Measurements from ENCODE around the gene PDE10A.

PDE10A gene

DNA sequence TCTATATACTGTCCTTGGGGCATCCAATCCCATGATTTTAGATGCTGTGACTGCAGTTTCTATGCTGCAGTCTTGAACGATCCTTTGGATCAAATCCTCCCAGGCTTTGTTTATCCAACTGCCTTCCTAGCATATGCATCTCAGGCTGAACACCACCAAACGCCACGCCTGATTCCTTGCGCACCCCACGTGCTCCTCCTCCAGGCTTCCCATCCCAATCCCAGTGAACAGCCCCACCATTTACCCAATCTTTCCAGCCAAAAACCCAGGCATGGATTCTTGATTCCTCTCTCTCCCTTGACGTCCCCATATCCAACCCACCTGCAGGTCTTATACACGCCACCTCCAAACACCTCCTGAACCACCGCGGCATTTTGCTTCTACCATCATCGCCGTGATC is 7.8 kb downstream of the PDE10A start:
- no peak for DNase-seq (ENCODE audit: low read depth)

DNA sequence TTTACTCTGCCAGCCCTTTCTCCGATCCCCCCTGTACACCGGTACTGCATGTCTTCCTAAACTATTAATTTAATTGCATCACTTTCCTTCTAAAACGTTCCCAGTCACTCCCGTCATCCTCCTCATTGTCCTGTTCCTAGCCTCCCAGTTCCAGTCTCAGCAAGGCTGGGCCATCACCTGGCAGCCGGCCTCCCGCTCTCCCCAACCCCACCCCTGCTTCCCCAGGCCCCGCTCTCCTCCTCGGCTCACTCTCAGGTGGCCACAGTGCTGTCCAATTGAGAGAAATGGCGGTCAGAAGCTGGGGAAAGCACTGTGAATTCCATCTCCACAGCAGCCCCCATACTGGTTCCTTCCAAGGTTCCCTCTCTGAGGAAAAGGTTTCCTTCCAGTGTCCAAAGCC is 8.9 kb downstream of the PDE10A start:
- DNase-seq (ENCODE audit: low read depth): no peak

DNA sequence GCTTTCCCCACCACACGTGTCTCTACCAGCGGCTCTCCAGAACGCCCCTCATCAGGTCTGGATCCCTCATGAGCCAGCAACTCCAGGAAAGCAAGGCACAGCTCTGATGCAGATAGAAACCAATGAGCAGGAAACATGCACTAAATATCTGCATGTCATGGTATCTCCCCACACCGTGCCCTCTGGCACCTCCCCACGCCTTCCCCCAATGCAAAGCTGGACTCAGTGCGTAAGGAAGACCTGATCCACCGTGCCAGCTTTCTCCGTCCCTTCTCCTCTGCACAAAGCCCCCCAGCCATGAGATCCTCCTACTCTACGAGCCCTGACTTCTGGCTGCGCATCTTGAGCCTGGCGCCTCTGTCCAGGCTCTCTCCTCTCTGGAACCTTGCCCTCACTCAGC is 9.4 kb downstream of the PDE10A start:
- no peak for DNase-seq (ENCODE audit: low read depth)

DNA sequence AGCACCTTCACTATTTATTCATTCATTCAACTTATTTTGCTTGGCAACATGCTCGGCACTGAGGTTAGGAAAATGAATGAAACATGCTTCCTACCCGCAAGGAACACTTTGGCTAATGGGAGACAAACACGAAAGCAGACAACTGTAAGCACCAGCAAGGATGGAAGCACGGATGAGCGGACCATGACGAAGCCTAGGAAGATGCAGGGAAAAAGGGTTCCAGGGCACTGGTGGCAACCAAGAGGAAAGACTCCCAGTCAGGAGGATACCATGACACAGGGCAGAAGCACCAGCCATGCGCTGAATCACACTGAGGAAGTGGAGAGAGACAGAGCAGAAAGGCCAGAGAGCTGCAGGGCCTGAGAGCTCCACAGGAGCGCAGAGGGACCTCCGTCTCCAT is 9.8 kb downstream of the PDE10A start:
- DNase-seq (ENCODE audit: low read depth): no peak

DNA sequence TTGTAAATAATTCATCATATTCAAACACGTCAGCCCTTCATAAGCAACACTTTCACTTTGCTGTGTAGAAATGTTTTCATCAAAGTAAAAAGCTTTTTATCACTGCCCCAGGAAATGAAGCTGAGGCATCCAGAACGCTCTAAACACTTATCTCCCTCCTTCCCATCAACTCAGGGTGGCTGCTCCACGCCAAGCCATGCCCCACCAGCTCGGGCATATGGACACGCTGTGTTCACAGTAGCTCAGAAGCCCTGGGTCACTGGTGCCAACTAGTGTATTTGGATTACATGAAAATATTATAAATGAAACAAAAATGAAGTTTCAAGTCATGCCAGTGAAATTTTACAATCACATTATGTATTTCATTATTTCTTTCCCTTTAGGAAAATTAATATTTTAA is 10.3 kb downstream of the PDE10A start:
- DNase-seq (ENCODE audit: low read depth): no peak

DNA sequence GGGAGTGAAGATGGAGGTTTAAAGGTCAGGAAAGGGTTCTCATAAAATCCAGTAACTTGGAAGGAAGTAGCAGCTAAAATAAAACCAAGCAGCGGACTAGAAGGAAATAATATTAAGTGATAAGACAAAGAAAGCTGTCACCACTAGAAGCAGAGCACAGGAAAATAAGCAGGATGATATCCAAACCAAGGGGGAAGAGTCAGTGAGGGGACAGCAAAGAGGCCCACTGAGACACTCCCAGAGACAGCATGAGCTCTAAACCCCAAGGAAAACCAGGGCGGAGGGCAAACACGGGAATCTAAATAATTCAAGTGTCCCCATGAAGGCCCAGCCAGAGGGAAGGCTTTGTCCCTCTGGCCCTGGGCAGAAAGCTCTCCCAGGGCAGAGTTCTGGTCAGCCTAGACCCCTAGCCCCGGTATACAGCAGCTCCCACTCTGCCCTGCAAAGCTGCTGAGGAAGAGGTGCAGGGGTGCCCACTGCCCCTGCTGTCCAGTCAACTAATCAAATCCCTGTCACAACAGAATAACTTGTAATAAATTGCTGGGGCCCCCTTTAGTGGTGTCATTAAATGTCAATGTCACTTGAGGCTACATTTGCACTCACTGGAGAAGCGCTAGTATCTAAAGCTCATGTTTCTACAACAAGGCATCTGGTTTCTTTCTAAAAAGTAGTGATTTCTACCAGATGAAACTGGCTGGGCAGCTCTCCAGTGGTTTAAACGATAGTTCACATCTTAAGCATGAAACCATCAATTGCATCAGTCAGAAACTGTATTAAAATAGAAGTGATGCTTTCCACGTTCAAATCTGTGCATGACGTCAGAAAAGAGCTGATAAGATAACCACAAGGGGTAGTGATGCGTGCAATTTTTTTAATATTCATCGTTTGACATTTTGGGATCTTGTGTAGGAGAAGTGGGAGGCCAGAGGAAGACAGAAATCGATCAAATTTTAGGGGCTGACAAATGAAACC is 13.6 kb downstream of the PDE10A start:
- no peak for DNase-seq (ENCODE audit: low read depth)

DNA sequence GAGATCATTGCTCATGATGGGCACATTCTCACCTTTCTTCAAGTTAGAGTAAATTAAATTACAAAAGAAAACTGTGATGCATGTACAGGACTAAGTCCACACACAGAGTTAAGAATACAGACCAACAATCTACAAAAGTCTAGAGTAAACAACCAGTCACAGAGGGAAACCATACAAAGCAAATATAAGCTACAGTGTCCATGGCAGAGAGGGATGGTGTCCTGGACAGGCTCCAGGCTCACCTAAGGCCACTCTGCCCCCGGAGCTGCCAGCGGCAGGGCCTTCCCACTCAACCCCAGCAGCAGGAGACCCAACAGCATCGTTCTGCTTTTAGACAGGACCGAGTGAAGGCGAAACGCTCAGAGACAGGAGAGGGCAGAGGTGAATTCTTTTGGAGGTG is 16.0 kb downstream of the PDE10A start:
- DNase-seq (ENCODE audit: low read depth): no peak

DNA sequence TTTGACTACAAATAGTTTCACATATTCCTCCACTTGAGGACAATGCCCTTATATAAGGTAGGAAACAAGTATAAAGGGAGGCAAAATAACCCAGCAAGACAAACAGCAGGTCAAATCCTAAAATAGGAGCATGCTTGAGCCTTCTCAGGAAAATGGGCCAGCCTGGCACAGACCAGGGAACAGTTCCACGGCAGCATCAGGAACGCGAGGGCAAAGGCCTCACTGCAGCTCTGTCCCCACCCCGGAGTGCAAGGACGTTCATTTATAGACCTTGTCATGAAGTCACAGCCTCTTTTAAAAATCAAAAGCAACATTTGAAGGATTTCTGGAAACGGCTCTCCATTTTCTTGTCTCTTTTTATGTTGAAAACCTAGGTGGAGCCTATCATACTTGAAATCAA is 17.1 kb downstream of the PDE10A start:
- DNase-seq (ENCODE audit: low read depth): no peak

DNA sequence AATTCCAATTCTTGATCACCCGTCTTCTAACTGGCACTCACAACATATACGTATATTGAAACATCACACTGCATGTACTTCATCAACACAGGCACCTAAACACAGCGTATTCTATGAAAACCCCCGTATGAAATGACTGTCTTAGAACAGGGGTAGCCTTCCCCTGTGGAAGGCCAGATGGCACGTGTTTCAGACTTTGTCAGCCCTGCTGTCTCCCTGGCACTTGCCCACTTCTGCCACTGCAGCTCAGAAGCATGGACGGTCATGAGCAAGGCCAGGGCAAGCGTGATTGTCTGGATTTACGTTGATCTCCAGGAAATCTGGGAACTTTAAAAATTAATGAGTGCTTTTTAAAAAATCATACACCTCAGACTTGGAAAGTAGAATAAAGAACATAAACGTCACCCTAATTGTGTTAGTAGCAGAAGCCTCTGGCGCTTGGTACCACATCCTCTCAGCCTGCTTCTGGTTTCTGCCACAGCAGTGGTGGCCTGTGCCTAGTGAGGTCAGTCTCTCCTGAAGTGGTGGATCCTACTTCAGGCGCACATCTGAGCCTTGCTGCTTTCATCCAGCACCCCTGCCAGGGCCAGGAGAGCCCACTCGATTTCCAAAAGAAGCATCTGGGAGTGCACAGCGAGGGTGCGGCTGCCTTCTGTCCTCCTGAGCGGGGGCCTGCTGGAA is 18.3 kb downstream of the PDE10A start:
- no peak for DNase-seq (ENCODE audit: low read depth)

DNA sequence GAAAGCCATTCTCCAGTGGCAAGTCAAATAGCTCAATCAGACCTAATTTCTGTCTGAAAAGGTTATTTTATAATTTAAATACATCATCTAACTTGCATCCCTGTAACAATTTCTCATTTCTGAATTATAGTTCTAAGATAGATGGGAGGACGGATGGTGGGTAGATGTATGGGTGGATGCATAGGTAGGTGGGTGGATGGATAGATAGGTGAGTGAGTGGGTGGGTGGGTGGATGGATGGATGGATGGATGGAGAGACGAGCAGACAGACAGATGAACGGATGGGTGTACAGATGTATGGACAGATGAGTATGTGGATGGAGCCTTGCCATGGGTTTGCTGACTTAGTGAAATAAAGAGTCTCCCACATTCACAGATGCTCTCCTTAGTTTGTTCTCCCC is 20.0 kb downstream of the PDE10A start:
- no peak for DNase-seq (ENCODE audit: low read depth)

DNA sequence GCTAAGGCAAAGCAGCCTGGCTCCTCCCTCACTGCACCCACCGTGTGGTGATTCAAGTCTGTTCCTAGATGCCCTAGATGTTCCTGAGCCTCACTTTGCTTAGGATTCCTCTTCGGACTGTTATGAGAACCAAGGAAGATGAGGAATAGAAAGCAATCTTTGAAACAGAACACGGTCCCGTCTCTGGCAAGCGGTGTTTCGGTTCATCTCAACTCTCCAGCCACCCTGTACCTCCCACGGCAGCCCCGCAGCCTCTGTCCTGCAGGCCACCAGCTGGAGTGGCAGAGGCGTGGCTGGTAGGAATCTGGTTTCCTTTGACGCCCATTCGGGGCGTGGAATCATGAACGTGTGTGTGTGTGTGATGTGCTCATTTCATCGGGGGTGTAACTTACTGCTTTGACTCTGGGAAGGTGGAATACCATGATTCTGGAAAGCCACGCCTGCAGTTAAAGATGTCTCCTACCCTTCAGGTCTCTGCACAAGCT is 21.3 kb downstream of the PDE10A start:
- DNase-seq (ENCODE audit: low read depth): no peak

DNA sequence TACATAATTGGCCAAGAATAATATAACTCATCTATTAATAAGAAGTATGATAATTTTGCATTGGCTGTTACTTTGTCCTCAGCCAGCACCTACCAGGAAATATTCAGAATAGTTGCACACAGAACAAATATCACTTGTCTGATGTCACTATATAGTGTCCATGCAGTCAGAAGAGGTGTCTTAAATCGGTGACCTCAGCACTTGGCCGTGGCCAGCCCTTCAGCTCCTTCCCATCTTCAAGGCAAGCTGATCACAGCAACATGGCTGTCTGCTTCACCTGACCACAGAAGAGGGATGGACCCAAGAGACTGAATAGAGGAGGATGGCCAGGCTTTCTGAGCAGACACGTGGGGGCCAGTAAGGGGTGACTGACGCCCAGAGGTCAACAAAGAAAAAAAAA is 22.2 kb downstream of the PDE10A start:
- no peak for DNase-seq (ENCODE audit: low read depth)

DNA sequence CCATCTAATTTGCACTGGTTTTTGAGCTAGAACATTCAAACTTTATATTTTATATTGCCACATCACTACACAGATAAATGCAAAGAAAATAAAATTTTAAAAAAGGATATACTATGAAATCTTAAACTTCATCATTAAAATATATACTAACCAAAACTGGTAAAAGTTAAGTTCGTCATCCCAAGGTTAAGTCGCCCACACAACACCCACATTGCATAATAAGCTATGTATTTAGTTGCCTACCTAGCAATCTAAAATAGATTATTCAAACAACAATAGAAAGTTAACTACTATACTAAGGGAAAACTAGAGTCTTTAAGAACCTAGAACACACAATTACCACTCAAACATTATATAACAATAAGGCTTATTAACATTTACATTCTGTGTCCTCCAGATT is 24.5 kb downstream of the PDE10A start:
- DNase-seq (ENCODE audit: low read depth): no peak

DNA sequence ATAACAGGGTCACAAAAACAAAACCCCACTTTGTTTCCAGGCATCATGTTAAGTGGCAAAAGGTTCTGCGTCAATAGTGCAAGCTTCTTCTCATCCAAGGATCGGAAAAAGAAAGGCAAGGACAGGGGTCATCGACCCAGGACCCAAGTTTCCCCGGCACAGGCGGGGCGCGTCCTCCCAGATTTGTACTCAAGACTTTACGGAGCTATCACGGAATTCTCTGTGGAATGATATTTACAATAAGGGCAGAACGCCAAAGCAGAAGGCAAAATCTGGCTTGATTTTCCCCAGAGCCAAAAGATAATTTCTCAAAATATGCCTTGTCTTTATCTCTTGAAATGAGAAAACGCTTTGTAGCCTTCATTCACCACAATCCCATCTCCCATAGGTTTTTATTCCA is 25.5 kb downstream of the PDE10A start:
- DNase-seq (ENCODE audit: low read depth): no peak

DNA sequence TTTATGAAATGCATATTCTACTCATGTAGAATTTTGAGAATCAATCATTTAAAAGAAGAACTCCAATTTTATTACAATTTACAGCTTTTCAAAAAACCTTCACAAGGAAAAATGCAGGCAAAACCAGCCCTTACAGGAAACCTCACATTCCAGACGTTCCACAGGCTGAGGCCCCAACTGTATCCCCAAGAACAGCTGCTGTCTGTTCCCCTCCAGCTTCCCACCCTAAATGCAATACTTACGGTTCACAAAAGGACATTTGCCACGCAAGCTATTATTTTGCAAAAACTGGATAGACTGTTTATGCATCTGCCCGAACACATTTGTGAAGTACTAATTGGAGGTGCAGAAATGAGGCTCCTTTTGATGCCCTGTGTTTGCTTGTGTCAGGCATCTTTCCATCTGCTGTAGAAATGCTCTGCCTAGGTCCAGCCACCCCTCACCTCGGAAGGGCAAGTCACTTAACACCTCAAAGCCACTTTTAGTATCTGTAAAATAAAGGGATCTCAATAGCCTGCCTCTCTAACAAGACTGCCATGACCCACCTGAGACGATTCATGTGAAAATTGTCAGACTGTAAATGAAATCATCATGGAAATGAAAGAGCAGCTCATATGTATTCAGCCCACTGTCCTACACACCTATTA is 26.5 kb downstream of the PDE10A start:
- DNase-seq (ENCODE audit: low read depth): no peak

DNA sequence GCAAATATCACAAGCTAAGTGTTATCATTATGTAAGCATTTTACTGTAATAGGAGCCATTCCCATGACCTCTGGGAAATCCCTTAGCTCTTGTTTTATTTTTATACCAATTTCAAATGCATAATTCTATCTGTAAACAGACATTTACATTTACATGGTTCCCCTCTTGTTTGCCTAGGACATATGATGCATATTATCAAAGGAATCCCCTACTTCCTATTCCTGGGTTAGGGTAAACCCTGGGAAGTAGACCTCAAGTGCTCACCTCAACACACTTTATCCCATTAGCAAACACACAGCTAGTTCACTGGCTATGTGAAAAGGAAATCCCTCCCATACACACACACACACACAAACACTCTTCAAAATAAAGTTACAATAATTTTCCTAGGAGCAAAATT is 27.1 kb downstream of the PDE10A start:
- no peak for DNase-seq (ENCODE audit: low read depth)

DNA sequence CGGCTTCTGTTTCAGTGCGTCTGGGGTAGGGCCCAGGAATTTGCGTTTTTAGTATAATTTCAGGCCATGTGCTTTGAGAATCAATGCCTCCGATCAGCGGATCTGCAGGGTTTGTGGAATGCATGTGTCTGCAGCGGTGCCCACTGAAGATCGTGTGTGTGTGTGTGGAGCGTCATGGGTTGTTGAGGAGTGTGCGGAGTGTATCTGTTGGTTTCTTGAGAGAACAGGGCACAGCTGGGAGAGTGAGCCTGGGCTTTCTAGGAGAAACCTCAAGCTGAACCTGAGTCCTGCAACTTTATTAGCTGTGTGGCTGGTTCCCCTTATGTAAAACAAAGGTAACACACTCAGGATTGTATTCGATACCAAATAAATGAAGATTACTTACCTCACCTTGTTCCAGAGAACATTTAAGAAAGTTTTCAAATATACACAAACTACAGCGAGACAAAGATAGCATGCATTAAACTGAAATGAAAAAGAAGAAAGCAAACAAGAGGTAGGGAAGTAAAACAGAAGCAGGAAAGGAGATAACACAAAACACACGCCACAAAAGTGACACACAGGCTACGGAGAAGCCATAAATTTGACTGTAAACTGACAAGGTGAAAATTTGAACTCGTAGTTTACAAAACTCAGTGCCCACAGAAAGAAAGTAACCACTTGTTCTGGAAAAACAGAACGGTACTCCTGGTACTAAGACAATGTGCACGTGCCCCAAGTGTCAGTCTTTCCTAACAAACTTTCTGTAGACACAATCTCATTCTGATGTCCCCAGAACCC is 28.8 kb downstream of the PDE10A start:
- no peak for DNase-seq (ENCODE audit: low read depth)

DNA sequence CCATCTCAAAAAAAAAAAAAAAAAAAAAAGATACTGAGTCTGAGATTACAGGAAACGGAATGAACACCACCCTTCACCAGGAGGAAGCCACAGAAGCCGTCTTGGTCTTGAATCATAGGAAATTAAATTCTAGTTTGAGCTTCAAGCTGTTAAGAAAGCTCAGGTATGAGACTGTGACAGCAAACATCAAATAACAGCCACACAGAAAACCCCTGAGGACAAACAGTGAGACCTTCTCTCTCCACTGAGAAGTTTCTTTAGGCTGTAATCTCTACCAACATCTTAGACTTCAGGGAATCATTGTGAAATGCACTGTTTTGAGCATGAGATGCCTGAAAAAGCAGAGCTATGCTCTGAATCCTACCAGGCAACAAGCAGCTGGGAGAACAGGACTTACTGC is 30.8 kb downstream of the PDE10A start:
- DNase-seq (ENCODE audit: low read depth): no peak

DNA sequence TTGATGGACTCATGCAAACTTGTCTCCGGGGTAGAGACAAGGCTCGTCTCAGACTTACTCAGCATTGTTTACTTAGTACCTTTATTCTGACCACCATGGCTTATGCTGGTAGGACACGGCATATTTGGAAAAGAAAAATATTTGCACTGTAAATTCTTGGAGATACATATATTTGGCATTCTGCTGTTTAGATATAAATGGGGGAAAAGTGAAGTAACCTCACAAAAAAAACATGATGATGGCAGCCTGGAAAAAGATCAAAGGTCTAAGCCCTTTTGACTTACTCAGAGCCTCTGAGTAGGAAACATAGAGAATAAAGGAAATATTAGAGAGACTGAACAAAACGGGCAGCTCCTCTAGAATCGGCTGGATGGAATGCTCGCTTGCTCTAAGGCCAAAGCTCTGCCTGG is 32.5 kb downstream of the PDE10A start:
- no peak for DNase-seq (ENCODE audit: low read depth)

DNA sequence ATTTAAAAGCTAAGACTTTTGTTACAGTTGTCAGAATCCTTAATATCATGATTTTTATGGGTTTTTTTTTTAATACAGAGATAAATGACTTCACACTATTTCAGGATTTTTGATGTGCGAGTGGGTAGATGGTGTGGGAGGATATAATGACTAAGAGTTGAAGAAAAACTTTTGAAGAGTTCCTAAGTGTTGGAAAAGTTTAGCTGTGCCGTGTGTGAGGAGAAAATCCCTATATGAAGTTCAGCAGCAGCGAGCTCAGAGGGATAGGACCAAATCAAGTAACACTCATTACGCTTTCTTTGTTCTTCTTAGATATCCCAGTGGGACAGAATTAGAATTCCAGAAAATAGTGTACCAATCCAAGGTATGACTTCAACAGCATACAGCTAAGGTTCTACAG is 34.1 kb downstream of the PDE10A start:
- DNase-seq (ENCODE audit: low read depth): no peak

DNA sequence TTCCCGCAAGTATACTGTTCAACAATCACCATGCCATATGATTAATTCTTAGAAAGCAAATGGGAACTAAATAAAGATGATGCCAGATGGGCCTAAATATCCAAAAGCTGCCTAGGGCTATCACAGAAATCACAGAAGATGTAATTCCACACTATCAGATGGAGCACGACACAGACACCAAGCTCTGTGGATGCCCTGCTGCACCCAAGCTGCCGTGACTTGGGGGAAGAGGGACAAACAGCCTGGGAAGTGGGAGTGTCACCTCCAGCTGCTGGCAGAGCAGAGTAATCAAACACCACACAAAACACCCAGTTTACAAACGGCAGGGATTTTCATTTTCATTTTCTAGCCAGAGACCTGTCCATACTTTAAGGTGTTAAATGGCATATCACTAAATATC is 35.7 kb downstream of the PDE10A start:
- no peak for DNase-seq (ENCODE audit: low read depth)

DNA sequence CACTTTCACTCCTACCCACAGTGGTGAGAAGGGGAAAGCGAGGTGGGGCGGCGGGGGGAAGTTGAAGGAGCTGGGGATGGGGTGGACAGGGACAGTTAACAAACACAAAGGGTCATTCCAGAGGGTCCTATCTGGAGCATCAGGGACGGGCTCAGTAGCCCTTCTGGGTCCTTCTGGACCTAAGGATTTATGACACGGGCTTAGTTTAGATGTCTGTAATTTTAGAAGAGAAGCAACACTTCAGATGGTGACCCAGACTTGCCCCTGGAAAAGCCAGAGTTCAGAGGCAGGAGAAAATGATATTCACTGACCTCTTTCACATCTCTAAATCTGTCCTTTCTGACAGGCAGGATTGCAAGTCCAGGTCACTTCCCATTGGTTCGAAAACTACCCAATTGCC is 36.3 kb downstream of the PDE10A start:
- DNase-seq (ENCODE audit: low read depth): no peak

All from T-helper 22 cell (primary cell).